ENCODE data around the gene PPOX.

The PPOX gene

GRCh38 chr1:161187311-161187710, 21.1 kb downstream of the PPOX start:
- no peak for TF ChIP-seq CTCF (IDR thresholded peaks at IDR 0.05)
- TF ChIP-seq ZFX (IDR thresholded peaks at IDR 0.05; ENCODE audit: borderline replicate concordance) = no peak
- no peak overlapping the region for H3K27ac ChIP-seq

- TF ChIP-seq ZFX (IDR thresholded peaks at IDR 0.05; ENCODE audit: borderline replicate concordance) (no peak), CTCF (IDR thresholded peaks at IDR 0.05) (no peak)
- no peak overlapping the region for H3K27ac ChIP-seq
These were observed 22.2 kb downstream of the PPOX start for GRCh38 chr1:161188381-161188780.

- no peak overlapping the region for H3K27ac ChIP-seq
- TF ChIP-seq CTCF (IDR thresholded peaks at IDR 0.05) (no peak), ZFX (IDR thresholded peaks at IDR 0.05; ENCODE audit: borderline replicate concordance) (no peak)
These were observed 22.8 kb downstream of the PPOX start for GRCh38 chr1:161189036-161189435.

GRCh38 chr1:161190962-161191521, 24.8 kb downstream of the PPOX start:
- TF ChIP-seq ZFX (IDR thresholded peaks at IDR 0.05; ENCODE audit: borderline replicate concordance) (no peak), CTCF (IDR thresholded peaks at IDR 0.05) (no peak)
- no peak overlapping the region for H3K27ac ChIP-seq

GRCh38 chr1:161191971-161192370, 25.7 kb downstream of the PPOX start:
- TF ChIP-seq CTCF (IDR thresholded peaks at IDR 0.05) (no peak), ZFX (IDR thresholded peaks at IDR 0.05; ENCODE audit: borderline replicate concordance) (no peak)
- no peak overlapping the region for H3K27ac ChIP-seq

- TF ChIP-seq ZFX (IDR thresholded peaks at IDR 0.05; ENCODE audit: borderline replicate concordance) (no peak), CTCF (IDR thresholded peaks at IDR 0.05) (peak; percentile 99)
- no peak overlapping the region for H3K27ac ChIP-seq
These were observed 26.5 kb downstream of the PPOX start for GRCh38 chr1:161192476-161193465.
